Stimulated activated CD8-positive, alpha-beta memory T cell treated with anti-CD3 and anti-CD28 coated beads, Interleukin-12 subunit alpha, Interleukin-12 subunit beta, amount 100 ng/mL, for 24 hours (primary cell): ENCODE measurements around the gene ZNF536.
"Not testable (repeated sequence)": the region's sequence is repeated elsewhere in the genome, so short reads cannot be mapped to it uniquely, and the experiment has no call there.

Experiments used
- DNase-seq: peaks from one replicate; pipeline ENCODE4 v3.0.0-alpha.2; 2020; ENCODE audit errors: extremely low read depth

ZNF536 gene

GRCh38 chr19:30446850-30447552 lies 74.8 kb downstream of the ZNF536 start:
- no peak for DNase-seq

GRCh38 chr19:30447553-30447870 lies 75.3 kb downstream of the ZNF536 start:
- no peak for DNase-seq

GRCh38 chr19:30448386-30449077 lies 76.3 kb downstream of the ZNF536 start:
- DNase-seq, result no peak

GRCh38 chr19:30449078-30449590 lies 77.0 kb downstream of the ZNF536 start:
- no peak for DNase-seq

DNA sequence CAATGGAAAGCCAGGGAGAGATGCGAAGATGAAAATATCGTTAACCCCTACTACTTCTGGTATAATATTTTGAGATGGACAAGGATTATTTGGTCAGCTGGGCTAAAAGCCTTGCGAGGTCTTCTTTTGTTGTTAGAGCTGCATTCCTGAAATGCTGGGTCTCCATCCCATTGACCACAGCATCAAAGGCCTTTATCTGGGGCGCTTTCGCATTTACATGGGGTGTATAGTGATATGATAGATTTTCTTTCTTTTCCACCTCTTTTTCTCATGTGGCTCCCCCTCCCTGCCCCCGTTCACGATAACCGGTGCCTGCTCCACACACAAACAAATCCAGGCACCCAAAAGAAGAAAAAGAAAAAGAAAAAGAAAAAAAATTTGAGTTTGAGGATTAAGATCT lies 77.5 kb downstream of the ZNF536 start:
- no peak for DNase-seq

DNA sequence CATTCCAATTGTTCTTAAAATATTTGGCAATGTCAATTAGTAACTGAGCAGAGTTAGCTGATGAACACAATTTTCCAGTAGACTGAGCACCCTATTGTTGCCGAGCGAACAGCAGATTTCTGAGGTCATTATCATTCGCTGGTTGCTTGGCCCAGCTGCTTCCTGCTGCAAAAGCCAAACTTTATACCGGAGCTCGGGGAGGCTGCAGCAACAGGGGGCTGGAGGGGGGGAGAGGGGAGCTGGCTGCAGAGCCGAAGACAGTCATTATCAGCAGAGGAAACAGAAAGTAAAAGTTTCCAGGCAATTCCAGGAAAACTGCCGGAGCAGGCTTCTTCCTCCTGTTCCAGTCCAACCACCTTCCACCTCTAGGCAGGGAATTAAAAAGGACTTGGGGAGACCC lies 77.9 kb downstream of the ZNF536 start:
- no peak for DNase-seq

DNA sequence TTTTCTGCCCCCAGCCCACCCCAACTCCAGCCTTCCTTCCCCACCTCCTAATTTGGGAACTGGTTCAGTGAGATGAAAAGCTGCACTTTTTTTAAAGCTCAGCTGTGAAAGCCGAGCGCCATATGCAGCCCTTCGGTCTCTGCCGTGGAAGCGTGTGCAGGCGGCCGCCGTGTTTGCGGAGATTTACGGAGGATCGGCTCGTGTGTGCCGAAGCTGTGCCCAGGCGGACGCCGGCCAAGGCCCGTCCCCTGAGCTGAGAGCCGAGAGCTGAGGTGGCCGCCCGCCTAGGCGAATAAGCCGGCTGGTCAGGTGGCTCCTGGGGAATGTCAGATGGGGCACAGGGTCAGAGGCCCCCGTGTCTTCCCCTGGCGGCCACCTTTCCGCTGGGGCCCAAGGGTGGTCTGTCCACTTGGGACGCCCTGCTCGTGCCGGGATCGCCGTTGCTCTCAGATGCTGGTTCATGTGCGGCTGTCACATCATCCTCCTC lies 78.7 kb downstream of the ZNF536 start:
- DNase-seq, result no peak

- no peak for DNase-seq
Observed at GRCh38 chr19:30452931-30453330, 80.7 kb downstream of the ZNF536 start.

- DNase-seq, result no peak
Observed at GRCh38 chr19:30453743-30454142, 81.6 kb downstream of the ZNF536 start.

GRCh38 chr19:30455881-30456280 lies 83.7 kb downstream of the ZNF536 start:
- DNase-seq, result no peak

DNA sequence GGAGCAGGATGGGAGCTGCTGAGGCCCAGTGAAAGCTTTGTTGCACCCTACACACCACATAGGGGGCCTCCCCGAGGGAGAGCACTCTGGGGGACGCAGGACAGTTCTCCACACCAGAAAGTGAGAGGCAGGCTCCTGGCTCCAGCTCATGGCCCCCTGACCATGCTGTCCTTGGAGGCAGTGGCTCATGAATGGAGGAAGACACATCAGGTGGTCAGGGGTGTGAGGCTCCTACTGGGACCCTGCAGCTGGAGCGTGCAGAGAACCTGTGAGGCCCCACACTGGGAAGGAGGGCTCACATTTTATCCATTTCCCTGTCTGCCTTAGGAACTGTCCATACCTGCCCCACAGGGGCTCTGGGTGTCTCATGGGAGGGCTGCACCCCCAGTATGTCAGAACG lies 85.3 kb downstream of the ZNF536 start:
- DNase-seq, result no peak

DNA sequence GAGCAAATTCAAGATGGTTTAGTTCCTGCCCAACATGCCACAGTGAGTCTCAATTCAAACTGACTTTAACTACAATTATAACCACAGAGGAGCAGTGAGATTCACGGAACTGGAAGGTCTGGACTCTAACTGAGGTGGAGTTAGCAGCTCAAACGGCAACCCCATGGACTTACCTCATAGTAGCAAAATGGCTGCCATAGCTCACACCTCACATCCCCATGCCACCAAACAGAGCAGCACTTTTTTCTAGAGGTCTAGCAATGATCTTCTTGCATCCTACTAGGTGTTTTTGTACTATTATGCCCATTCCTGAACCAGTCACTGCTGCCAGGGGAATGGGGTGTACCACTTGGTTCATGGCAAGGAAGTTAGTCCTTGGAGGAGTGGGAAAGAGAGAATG lies 87.7 kb downstream of the ZNF536 start:
- DNase-seq, result no peak

GRCh38 chr19:30464162-30464561 lies 92.0 kb downstream of the ZNF536 start:
- no peak for DNase-seq

DNA sequence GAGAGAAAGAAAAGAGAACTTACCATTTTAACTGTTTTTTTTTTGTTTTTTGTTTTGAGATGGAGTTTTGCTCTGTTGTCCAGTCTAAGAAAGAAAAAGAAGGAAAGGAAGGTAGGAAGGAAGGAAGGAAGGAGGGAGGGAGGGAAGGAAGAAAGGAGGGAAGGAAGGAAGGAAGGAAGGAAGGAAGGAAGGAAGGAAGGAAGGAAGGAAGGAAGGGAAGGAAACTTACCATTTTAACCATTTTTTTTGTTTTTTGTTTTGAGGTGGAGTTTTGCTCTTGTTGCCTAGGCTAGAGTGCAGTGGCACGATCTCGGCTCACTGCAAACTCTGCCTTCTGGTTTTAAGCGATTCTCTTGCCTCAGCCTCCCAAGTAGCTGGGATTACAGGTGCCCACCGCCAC lies 94.4 kb downstream of the ZNF536 start:
- not testable (repeated sequence) for DNase-seq

GRCh38 chr19:30467239-30467638 lies 95.1 kb downstream of the ZNF536 start:
- no peak for DNase-seq

DNA sequence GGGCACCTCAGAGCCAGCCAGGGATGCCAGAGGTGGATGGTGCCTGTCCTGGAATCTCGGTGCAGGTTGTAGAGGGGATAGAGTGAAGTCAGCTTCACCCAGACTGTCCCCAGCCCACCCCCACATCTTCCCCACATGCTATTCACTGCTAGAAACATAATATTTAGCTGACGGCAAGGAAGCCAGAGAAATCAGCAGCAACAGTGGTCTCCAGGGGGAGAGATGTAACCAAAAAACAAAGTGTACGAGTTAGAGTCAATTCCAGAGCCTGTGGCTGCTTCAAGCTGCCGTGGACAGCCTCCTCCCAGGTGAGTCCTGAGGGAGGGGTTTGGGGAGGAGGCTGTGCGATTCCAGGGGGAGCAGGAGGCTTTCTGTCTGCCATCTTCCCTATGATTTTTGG lies 97.6 kb downstream of the ZNF536 start:
- no peak for DNase-seq

GRCh38 chr19:30471441-30471840 lies 99.3 kb downstream of the ZNF536 start:
- no peak for DNase-seq

GRCh38 chr19:30473334-30473867 lies 101.2 kb downstream of the ZNF536 start:
- no peak for DNase-seq

GRCh38 chr19:30476997-30477396 lies 104.8 kb downstream of the ZNF536 start:
- no peak for DNase-seq

DNA sequence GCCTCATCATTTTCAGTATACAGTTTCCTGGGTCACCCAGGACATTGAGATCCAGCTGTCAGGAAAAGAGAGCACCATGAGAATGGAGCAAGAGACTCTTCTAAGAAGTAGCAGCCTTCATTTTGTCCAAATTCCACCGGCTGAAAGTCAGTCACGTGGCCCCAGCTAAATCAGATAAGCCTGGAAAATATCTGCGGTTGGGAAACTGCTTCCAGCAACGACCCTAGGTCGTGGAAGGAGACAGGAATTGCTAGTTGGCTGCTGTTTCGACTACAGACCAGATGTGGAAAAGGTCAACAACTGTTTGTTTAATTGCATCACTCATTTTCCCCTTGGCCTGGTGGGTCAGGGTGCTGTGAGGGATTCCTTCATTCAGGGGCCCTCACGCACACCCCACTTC lies 107.0 kb downstream of the ZNF536 start:
- no peak for DNase-seq

DNA sequence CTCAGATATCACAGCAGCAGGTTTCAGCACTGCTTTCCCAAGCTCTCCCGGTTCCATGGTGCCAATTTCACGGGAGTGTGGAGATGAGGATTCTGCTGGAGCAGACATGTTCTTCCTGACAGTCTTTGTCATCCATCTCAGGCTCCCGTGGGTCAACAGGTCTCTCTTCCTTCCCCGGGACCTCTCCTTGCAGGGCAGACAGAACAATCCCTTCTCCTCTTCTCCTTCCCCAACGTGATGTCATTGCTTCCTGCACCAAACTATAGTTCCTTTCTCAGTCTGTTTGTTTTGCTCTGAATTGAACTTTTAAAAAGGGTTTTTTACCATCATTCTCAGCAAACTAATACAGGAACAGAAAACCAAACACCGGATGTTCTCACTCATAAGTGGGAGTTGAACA lies 107.9 kb downstream of the ZNF536 start:
- DNase-seq, result no peak

- no peak for DNase-seq
Observed at GRCh38 chr19:30481063-30481462, 108.9 kb downstream of the ZNF536 start.

- no peak for DNase-seq
Observed at GRCh38 chr19:30481823-30482222, 109.6 kb downstream of the ZNF536 start.
